ENCODE measurements around the gene HOXA13.

HOXA13 gene

GRCh38 chr7:27157702-27158431 lies 42.0 kb downstream of the HOXA13 start:
- no peak for DNase-seq

GRCh38 chr7:27156916-27157701 lies 42.8 kb downstream of the HOXA13 start:
- DNase-seq = no peak

- DNase-seq = no peak
These were observed 43.4 kb downstream of the HOXA13 start, which contains the start of gene HOXA7 for GRCh38 chr7:27156508-27156898. Gene HOXA7, minus strand, starts transcription at chr7:27156675. Its CDS starts 130 bp downstream, at chr7:27156545.

GRCh38 chr7:27155816-27156507 lies 43.9 kb downstream of the HOXA13 start:
- DNase-seq = no peak

GRCh38 chr7:27154901-27155815 lies 44.7 kb downstream of the HOXA13 start:
- peak; percentile 51 for DNase-seq

- DNase-seq = no peak
These were observed 45.5 kb downstream of the HOXA13 start for GRCh38 chr7:27154369-27154768.

- no peak for DNase-seq
These were observed 46.4 kb downstream of the HOXA13 start for GRCh38 chr7:27153526-27153925.

- no peak for DNase-seq
These were observed 47.0 kb downstream of the HOXA13 start for GRCh38 chr7:27152816-27153442.

GRCh38 chr7:27151931-27152815 lies 47.7 kb downstream of the HOXA13 start, which contains the start of gene HOXA3:
Gene HOXA3, minus strand, starts transcription at chr7:27152583. Its CDS starts 41,943 bp downstream, at chr7:27110640.
- no peak for DNase-seq

GRCh38 chr7:27151341-27151930 lies 48.5 kb downstream of the HOXA13 start:
- no peak for DNase-seq

GRCh38 chr7:27150568-27151340 lies 49.1 kb downstream of the HOXA13 start:
- peak; percentile 71 for DNase-seq

GRCh38 chr7:27149842-27150567 lies 49.9 kb downstream of the HOXA13 start:
- no peak for DNase-seq

- DNase-seq = no peak
These were observed 50.9 kb downstream of the HOXA13 start for GRCh38 chr7:27148756-27149641.

GRCh38 chr7:27148031-27148755 lies 51.7 kb downstream of the HOXA13 start:
- no peak for DNase-seq

- no peak for DNase-seq
These were observed 52.5 kb downstream of the HOXA13 start, which contains the start of gene HOXA6 for GRCh38 chr7:27147199-27148030. Gene HOXA6, minus strand, starts transcription at chr7:27147774. Its CDS starts 25 bp downstream, at chr7:27147749.
